NK-92 (cell line): ENCODE measurements around the gene ACBD4.

Source experiments
- DNase-seq: peaks from one replicate; lab custom pipeline; 2025; ENCODE audit not compliant: unreplicated experiment; lab: John Stamatoyannopoulos, UW

ACBD4 gene

GRCh38 chr17:45104029-45104428, 31.5 kb upstream of the ACBD4 start:
- DNase-seq = no peak

- DNase-seq = no peak
These were observed 31.0 kb upstream of the ACBD4 start for GRCh38 chr17:45104497-45104896.

GRCh38 chr17:45104907-45105624, 30.4 kb upstream of the ACBD4 start:
- no peak for DNase-seq

GRCh38 chr17:45106096-45106495, 29.4 kb upstream of the ACBD4 start:
- DNase-seq = no peak

- DNase-seq = no peak
These were observed 28.9 kb upstream of the ACBD4 start for GRCh38 chr17:45106582-45106981.

GRCh38 chr17:45107293-45108010, 28.0 kb upstream of the ACBD4 start:
- no peak for DNase-seq

- DNase-seq = no peak
These were observed 27.4 kb upstream of the ACBD4 start for GRCh38 chr17:45108051-45108450.

- DNase-seq = no peak
These were observed 26.6 kb upstream of the ACBD4 start for GRCh38 chr17:45108595-45109521.

- DNase-seq = no peak
These were observed 24.5 kb upstream of the ACBD4 start for GRCh38 chr17:45110676-45111611.

- no peak for DNase-seq
These were observed 23.6 kb upstream of the ACBD4 start for GRCh38 chr17:45111850-45112249.

GRCh38 chr17:45112559-45113423, 22.7 kb upstream of the ACBD4 start:
- DNase-seq = no peak

GRCh38 chr17:45113424-45113754, 22.1 kb upstream of the ACBD4 start:
- no peak for DNase-seq

GRCh38 chr17:45114117-45114932, 21.2 kb upstream of the ACBD4 start:
- no peak for DNase-seq

GRCh38 chr17:45115015-45115625, 20.4 kb upstream of the ACBD4 start:
- no peak for DNase-seq

GRCh38 chr17:45115871-45116270, 19.6 kb upstream of the ACBD4 start:
- DNase-seq = no peak

- DNase-seq = no peak
These were observed 19.0 kb upstream of the ACBD4 start for GRCh38 chr17:45116434-45117016.

GRCh38 chr17:45117334-45117733, 18.2 kb upstream of the ACBD4 start:
- DNase-seq = no peak
